HG02642 (cell line): ENCODE data around the gene CSNK1G2.

ENCODE experiments used
- ATAC-seq: cut with Tn5 transposase; IDR thresholded peaks from one replicate; pipeline ENCODE4 v1.9.1; 2021; ENCODE audit warnings: mild to moderate bottlenecking; ENCODE audit not compliant: unreplicated experiment, poor library complexity

The CSNK1G2 gene

GRCh38 chr19:1962674-1963073 lies 21.7 kb downstream of the CSNK1G2 start:
- ATAC-seq, result no peak

DNA sequence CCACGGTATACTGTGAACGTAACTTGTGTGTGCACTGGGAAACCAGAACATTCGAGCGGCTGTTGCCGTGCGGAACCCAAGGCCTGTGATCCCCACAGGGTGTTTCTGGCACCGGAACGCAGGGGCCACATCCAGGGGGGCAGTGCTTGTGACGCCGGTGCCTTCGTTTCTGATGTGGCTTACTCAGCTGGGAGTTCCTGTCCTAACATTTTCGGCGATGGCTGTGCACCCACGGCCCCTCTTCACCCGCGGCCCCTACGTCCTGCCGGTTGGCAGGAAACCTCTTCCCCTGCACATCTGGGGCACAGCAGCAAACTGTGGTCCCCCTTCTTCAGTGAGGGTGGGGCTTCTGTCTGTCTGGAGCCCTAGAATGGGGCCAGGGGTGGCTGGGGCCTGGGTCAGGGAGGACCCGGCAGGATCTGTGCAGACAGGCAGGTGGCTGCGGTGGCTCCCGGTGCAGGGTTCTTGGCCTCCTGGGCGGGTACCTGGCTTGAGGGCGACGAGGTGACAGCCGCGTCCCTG lies 26.2 kb downstream of the CSNK1G2 start:
- no peak for ATAC-seq

DNA sequence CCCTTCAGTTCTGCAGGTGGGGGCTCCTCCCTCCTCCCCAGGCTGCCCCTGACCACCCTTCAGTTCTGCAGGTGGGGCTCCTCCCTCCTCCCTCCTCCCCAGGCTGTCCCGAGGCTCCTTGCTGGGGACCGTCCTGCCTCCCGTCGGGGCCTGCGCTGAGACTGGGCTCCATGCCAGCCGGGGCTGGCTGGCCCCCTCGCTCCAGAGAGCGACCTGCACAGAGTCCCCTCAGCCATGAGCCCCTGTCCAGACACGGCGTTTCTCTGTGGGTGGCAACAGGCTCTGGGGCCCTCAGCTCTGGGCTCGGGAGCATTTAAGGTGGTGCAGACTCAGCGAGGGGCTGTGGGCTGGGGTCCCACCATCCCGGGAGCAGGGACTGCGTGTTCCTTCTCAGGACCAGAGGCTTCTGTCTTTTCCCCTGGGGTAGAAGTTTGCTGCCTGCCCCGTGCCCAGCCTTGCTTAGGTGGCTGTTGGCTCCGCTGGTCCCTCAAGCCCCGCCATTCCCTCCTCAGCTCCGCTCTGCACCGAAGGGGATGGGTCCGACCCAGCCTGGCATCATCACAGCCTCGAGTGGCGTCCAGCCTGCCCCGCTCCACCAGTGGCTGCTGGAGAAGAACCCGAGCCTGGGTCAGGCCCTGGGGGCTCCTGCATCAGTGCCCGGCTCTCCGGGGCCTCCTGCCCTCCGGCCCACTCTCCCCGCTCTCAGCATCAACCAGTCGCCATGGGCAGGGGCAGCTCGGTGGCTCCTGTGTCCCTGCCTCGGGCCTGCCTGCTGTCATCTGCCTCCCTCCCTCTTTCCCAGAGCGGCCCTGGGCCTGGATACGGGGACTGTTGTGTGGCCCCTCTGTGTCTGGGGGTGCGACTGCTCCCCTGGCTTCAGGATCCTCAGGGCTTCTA lies 27.6 kb downstream of the CSNK1G2 start:
- ATAC-seq, result no peak

DNA sequence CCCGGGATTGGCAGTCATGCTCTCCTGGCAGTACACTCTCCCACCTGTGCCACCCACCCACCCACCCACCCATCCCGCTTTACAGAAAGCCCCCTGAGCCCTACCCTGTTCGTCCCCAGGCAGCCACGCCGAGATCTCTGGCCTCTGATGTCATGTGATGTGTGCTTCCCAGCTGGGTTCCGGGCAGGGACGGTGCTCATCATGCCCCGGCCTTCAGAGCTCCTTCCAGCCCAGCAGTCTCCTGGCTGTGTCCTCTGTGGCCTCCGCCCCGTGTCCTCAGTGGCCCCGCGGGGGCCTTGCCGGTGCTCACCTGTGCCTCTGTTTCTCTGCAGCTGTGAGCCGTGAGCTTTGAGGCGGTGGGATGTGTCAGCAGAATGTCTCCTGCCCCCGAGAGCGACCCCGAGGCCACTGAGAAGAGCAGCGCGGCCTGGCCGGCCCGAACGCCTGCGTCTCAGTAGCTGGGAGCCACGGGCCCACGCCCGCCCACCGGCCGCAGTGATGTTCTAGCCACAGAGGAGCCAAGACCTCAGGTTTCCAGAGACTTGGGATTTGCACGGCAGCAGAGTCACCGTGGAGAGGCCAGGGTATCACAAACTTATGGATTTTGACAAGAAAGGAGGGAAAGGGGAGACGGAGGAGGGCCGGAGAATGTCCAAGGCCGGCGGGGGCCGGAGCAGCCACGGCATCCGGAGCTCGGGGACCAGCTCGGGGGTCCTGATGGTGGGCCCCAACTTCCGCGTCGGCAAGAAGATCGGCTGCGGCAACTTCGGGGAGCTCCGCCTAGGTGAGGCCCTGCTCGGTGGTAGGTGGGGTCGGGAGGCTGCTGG lies 28.4 kb downstream of the CSNK1G2 start:
- ATAC-seq, result no peak

- ATAC-seq, result no peak
These were observed 29.2 kb downstream of the CSNK1G2 start for GRCh38 chr19:1970003-1970805.

- no peak for ATAC-seq
These were observed 30.0 kb downstream of the CSNK1G2 start for GRCh38 chr19:1970806-1971502.

DNA sequence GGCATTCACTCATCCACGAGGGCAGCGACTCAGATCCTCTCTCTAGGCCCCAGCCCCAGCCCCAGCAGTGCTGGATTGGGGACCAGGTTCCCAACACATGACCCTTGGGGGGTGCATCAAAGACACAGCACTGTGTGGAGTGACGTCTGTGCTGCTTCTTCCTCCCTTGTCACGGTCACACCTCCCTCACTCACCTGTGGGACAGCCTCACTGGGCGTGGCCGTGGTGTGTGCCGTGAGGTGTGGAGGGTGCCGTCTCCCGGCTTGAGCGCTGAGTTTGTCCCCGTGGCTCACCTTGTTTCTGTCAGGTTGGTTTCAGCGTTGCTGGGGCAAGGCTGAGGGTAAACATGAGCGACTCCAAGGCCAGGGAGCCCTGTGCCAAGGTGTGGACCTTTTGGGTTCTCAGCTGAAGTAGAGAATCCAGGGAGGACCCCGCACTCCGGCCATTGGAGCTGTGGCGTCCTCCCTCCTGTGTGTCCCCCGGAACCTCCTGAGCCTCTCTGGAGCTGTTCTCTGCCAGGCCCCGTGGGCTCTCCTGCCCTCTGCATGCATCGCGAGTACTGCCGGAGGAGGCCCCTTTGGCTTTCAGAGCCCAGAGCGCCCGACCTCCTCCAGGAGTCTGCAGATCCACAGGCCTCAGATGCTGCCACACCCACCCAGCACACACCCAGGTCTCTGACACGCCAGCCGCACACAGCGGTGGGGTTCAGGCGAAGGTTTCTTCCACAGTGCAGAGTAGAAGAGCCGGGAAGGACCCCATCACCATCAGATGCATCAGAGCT lies 33.6 kb downstream of the CSNK1G2 start:
- ATAC-seq, result no peak

- ATAC-seq, result no peak
These were observed 34.1 kb downstream of the CSNK1G2 start for GRCh38 chr19:1975162-1975480.

- no peak for ATAC-seq
These were observed 36.1 kb downstream of the CSNK1G2 start for GRCh38 chr19:1977120-1977519.

GRCh38 chr19:1978346-1978894 lies 37.4 kb downstream of the CSNK1G2 start:
- ATAC-seq, result no peak

DNA sequence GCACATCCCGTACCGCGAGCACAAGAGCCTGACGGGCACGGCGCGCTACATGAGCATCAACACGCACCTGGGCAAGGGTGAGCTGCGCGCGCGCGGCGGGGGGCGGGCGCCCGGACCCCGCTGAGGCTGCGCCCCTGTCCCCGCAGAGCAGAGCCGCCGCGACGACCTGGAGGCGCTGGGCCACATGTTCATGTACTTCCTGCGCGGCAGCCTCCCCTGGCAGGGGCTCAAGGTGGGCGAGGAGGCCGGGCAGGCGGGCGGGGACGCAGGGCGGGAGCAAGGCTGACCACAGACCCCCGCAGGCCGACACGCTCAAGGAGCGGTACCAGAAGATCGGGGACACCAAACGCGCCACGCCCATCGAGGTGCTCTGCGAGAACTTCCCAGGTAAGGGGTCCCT lies 38.0 kb downstream of the CSNK1G2 start:
- ATAC-seq, result no peak

- ATAC-seq, result no peak
These were observed 38.7 kb downstream of the CSNK1G2 start for GRCh38 chr19:1979642-1980041.

- no peak for ATAC-seq
These were observed 39.3 kb downstream of the CSNK1G2 start for GRCh38 chr19:1980091-1980808.

GRCh38 chr19:1980809-1981181 lies 39.8 kb downstream of the CSNK1G2 start:
- no peak for ATAC-seq

- no peak for ATAC-seq
These were observed 40.3 kb downstream of the CSNK1G2 start for GRCh38 chr19:1981253-1981652.

GRCh38 chr19:1984357-1984756 lies 43.4 kb downstream of the CSNK1G2 start:
- ATAC-seq, result no peak

DNA sequence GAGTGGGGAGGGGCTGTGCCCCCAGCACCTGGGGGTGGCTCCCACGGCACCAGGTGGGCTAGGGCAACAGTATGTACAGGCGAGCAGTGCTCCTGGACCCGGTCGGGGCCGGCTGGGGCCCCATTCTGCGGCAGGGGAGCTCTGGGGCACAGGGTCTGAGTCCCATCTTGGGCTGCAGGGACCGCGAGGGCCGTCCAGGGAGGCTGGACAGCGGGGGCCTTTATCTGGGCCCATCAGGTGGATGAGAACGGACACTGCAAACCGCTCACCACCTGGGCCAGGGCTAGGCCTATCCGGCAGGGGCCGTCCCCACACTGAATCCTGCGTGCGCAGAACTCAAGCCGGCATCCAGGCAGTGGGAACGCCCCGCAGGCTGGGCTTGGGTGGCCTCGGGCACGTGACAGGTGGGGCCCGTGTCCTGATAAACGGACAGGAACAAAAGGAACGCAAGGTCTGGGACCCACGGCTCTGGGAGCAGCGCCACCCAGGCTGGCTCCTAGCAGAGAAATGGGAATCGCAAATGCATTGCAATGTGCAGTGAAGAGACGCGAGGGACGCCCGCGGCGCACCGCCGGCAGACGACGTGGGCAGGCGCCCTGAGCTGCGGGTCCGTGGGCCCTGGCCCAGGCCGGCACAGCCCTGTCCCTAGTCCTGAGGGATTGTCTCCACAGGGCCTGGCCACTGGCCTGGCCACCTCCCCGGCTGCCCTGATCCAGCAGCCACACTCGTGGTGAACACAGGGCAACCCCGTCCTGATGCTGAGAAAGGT lies 44.8 kb downstream of the CSNK1G2 start:
- no peak for ATAC-seq
